SK-N-SH treated with all-trans-retinoic acid at 6 μM for 48 hours (cell line): ENCODE results near the gene ZFYVE21.

Experiments used
- ATAC-seq: fragments of 200-7000 bp; cut with Tn5 transposase; 3 replicates; pipeline ENCODE4 v1.9.1; 2020; ENCODE audit warnings: mild to moderate bottlenecking, moderate library complexity
- ARNTL ChIP-seq: fragments of 450-650 bp; formaldehyde crosslinking; IDR thresholded peaks from 2 replicates; pipeline ENCODE4 v1.5.0; 2020; ENCODE audit warnings: low read depth, mild to moderate bottlenecking, moderate library complexity, borderline replicate concordance
- CSDC2 ChIP-seq: fragments of 250-450 bp; sonication (Bioruptor Pico); IDR thresholded peaks from 2 replicates; pipeline ENCODE4 v1.5.0; 2020; ENCODE audit warnings: mild to moderate bottlenecking, moderate library complexity
- ESRRG ChIP-seq: fragments of 250-450 bp; sonication (Bioruptor Pico); IDR thresholded peaks from 2 replicates; pipeline ENCODE4 v1.6.1; 2021; ENCODE audit warnings: mild to moderate bottlenecking
- GLIS3 ChIP-seq: fragments of 250-450 bp; sonication (Bioruptor Pico); IDR thresholded peaks from 2 replicates; pipeline ENCODE4 v1.5.0; 2020; ENCODE audit warnings: mild to moderate bottlenecking, moderate library complexity
- ISL1 ChIP-seq: fragments of 250-450 bp; sonication (Bioruptor Pico); IDR thresholded peaks from 2 replicates; pipeline ENCODE4 v2.1.2; 2022; ENCODE audit warnings: mild to moderate bottlenecking, moderate library complexity
- OSR1 ChIP-seq: fragments of 250-450 bp; sonication (Bioruptor Pico); IDR thresholded peaks from 2 replicates; pipeline ENCODE4 v1.8.0; 2022; ENCODE audit warnings: moderate library complexity, mild to moderate bottlenecking, inconsistent platforms
- PPARA ChIP-seq: fragments of 250-450 bp; sonication (Bioruptor Pico); IDR thresholded peaks from 2 replicates; pipeline ENCODE4 v1.5.0; 2020; ENCODE audit warnings: mild to moderate bottlenecking, borderline replicate concordance
- RARB ChIP-seq: fragments of 250-450 bp; sonication (Bioruptor Pico); IDR thresholded peaks from 2 replicates; pipeline ENCODE4 v1.8.0; 2021; ENCODE audit warnings: mild to moderate bottlenecking, moderate library complexity
- SNAI2 ChIP-seq: fragments of 250-450 bp; sonication (Bioruptor Pico); IDR thresholded peaks from 2 replicates; pipeline ENCODE4 v1.5.0; 2020; ENCODE audit warnings: mild to moderate bottlenecking, moderate library complexity
- TCF4 ChIP-seq: fragments of 250-450 bp; sonication (Bioruptor Pico); IDR thresholded peaks from 2 replicates; pipeline ENCODE4 v1.8.0; 2021; ENCODE audit warnings: mild to moderate bottlenecking, moderate library complexity, borderline replicate concordance
- TOX ChIP-seq: fragments of 250-450 bp; sonication (Bioruptor Pico); IDR thresholded peaks from 2 replicates; pipeline ENCODE4 v1.8.0; 2021; ENCODE audit warnings: mild to moderate bottlenecking, moderate library complexity, borderline replicate concordance
- ZC3H10 ChIP-seq: fragments of 250-450 bp; sonication (Bioruptor Pico); IDR thresholded peaks from 2 replicates; pipeline ENCODE4 v1.5.1; 2021; ENCODE audit warnings: mild to moderate bottlenecking, moderate library complexity
- ZFP3 ChIP-seq: fragments of 250-450 bp; sonication (Bioruptor Pico); IDR thresholded peaks from 2 replicates; pipeline ENCODE4 v1.5.0; 2020; ENCODE audit warnings: mild to moderate bottlenecking, moderate library complexity
- ZFP30 ChIP-seq: fragments of 450-650 bp; formaldehyde crosslinking; IDR thresholded peaks from 2 replicates; pipeline ENCODE4 v1.5.0; 2022; ENCODE audit warnings: mild to moderate bottlenecking, moderate library complexity
- ZNF565 ChIP-seq: fragments of 450-650 bp; formaldehyde crosslinking; conservative IDR thresholded peaks from 2 replicates; pipeline ENCODE4 v1.5.0; 2020; ENCODE audit warnings: low read depth, mild to moderate bottlenecking, moderate library complexity
- ZNF70 ChIP-seq: fragments of 450-650 bp; formaldehyde crosslinking; IDR thresholded peaks from 2 replicates; pipeline ENCODE4 v1.5.0; 2020; ENCODE audit warnings: mild to moderate bottlenecking, moderate library complexity
- ZNF8 ChIP-seq: fragments of 450-650 bp; formaldehyde crosslinking; IDR thresholded peaks from 2 replicates; pipeline ENCODE4 v1.5.0; 2020; ENCODE audit warnings: mild to moderate bottlenecking, moderate library complexity
- TF ChIP-seq, protein P1 (sequence below): fragments of 250-450 bp; sonication (Bioruptor Pico); IDR thresholded peaks from 2 replicates; pipeline ENCODE4 v1.5.1; 2021; ENCODE audit warnings: mild to moderate bottlenecking, moderate library complexity
- TF ChIP-seq, protein P2 (sequence below): fragments of 250-450 bp; sonication (Bioruptor Pico); IDR thresholded peaks from 2 replicates; pipeline ENCODE4 v1.5.1; 2020; ENCODE audit warnings: low read depth, mild to moderate bottlenecking, moderate library complexity
- TF ChIP-seq, protein P3 (sequence below): fragments of 250-450 bp; sonication (Bioruptor Pico); IDR thresholded peaks from 2 replicates; pipeline ENCODE4 v1.8.0; 2021; ENCODE audit warnings: low read depth, mild to moderate bottlenecking, moderate library complexity, borderline replicate concordance
- TF ChIP-seq, protein P4 (sequence below): fragments of 250-450 bp; sonication (Bioruptor Pico); IDR thresholded peaks from 2 replicates; pipeline ENCODE4 v1.5.0; 2020; ENCODE audit warnings: mild to moderate bottlenecking, moderate library complexity
- TF ChIP-seq, protein P5 (sequence below): fragments of 250-450 bp; sonication (Bioruptor Pico); IDR thresholded peaks from 2 replicates; pipeline ENCODE4 v1.8.0; 2020; ENCODE audit warnings: mild to moderate bottlenecking, moderate library complexity, borderline replicate concordance

Gene ZFYVE21

DNA sequence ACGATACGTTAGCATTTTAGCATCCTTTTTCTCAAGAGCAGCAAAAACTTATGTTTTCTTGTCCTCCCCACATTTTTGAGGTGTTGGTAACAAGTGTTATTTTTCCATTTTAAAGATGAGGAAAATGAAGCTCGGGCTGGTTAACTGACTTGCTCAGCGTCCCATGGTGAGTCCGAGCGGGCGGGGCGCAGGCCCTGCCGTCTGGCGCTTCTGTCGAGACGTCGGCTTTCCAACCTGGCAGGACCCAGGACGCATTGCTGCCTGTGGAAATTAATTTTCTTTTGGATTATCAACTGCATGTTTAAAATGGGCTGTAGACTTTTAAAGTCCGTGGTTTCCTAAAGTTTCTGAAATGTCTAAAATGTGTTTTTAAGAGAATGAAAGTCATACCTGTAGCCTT lies 30.7 kb upstream of the ZFYVE21 start:
- no peak for ATAC-seq
- no peak for TF ChIP-seq ZC3H10 (CRISPR knock-in tag)
- TF ChIP-seq, protein P1, sequence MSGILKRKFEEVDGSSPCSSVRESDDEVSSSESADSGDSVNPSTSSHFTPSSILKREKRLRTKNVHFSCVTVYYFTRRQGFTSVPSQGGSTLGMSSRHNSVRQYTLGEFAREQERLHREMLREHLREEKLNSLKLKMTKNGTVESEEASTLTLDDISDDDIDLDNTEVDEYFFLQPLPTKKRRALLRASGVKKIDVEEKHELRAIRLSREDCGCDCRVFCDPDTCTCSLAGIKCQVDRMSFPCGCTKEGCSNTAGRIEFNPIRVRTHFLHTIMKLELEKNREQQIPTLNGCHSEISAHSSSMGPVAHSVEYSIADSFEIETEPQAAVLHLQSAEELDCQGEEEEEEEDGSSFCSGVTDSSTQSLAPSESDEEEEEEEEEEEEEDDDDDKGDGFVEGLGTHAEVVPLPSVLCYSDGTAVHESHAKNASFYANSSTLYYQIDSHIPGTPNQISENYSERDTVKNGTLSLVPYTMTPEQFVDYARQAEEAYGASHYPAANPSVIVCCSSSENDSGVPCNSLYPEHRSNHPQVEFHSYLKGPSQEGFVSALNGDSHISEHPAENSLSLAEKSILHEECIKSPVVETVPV (CRISPR knock-in tag): no peak
- TF ChIP-seq ESRRG (CRISPR knock-in tag): no peak
- TF ChIP-seq SNAI2 (CRISPR knock-in tag): no peak
- TF ChIP-seq ARNTL (CRISPR knock-in tag): no peak
- TF ChIP-seq OSR1 (CRISPR knock-in tag): no peak
- TF ChIP-seq ZNF70 (CRISPR knock-in tag): no peak
- no peak for TF ChIP-seq TCF4 (CRISPR knock-in tag)
- TF ChIP-seq ZFP3 (CRISPR knock-in tag): no peak
- no peak for TF ChIP-seq PPARA (CRISPR knock-in tag)
- no peak for TF ChIP-seq ISL1 (CRISPR knock-in tag)
- no peak for TF ChIP-seq ZFP30 (CRISPR knock-in tag)
- no peak for TF ChIP-seq TOX (CRISPR knock-in tag)
- TF ChIP-seq ZNF8 (CRISPR knock-in tag): no peak
- TF ChIP-seq, protein P2, sequence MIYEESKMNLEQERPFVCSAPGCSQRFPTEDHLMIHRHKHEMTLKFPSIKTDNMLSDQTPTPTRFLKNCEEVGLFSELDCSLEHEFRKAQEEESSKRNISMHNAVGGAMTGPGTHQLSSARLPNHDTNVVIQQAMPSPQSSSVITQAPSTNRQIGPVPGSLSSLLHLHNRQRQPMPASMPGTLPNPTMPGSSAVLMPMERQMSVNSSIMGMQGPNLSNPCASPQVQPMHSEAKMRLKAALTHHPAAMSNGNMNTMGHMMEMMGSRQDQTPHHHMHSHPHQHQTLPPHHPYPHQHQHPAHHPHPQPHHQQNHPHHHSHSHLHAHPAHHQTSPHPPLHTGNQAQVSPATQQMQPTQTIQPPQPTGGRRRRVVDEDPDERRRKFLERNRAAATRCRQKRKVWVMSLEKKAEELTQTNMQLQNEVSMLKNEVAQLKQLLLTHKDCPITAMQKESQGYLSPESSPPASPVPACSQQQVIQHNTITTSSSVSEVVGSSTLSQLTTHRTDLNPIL (CRISPR knock-in tag): no peak
- TF ChIP-seq RARB (CRISPR knock-in tag): no peak
- TF ChIP-seq CSDC2 (CRISPR knock-in tag): no peak
- no peak for TF ChIP-seq GLIS3

DNA sequence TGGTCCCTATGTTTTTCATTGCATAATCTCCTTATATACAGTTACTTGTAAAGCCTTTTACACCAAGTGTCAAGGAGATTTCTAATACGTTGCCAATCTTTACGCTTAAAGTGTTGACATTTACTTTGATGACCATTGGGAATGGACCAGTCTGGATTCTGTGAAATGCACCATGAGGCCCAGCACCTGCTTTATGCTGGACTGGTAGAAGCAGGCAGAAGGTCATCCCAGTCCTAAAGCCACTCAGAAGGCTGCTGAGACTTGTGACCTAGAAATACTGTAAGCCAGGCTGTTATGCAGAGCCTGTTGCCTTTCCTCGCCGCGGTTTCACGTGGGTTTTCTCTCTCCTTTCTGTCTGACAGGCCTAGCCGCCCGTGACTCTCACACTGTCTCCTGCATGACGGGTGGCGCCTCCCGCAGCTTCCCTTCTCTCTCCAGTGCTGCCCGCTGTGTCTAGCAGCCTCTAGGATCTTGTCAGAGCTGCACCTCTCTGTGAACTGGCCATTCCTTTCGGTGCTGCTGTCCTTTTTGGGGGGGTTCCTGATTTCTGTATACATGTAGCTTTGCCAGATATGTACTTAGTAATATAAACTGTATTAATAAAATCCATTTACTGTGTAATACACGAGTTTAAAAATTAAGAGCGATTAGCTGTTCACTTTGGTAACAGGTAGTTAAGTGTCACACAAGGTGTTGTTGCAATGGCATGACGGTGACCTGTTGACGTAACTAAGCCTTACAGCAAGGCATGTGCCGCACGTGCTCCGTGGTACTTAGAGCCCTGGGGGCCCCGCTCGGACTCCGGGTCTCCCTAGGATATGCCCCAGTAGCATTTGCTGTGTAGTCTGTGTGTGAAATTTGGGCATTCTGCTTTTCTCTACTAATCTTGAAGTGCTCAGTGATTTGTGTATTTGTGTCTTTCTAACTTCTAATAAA lies 30.1 kb upstream of the ZFYVE21 start:
- TF ChIP-seq RARB (CRISPR knock-in tag): no peak

DNA sequence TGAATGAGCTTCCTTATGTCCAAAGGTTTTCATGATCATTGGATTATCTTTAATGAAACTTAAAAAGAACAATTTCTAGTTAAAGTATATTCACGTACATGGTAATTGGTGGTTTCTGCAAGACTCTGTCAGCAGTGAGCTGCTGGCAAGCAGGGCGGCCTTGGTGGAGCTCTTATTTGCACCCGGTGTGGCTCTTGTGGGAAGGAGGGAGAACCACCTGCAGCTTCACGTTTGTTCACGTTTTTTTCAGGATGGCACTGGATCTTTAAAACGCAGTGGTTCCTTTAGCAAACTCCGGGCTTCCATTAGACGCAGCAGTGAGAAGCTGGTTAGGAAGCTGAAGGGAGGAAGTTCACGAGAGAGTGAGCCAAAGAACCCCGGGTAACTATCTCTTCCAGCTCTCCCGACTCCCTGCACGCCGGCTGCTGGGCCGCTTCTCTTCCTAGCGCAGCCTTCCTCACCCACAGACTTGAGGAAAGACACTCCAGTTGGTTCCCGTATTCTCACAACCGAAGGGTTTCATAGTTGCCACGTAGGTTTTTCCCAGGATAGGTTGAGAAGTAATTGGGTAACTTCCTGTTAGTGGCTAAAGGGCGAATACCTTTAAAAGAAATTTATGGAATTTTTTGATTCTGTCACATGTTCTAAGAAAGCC lies 28.7 kb upstream of the ZFYVE21 start:
- no peak for ATAC-seq
- TF ChIP-seq ZFP3 (CRISPR knock-in tag): no peak

More for the DNA sequence above, 30.1 kb upstream of the ZFYVE21 start:
- no peak for ATAC-seq

DNA sequence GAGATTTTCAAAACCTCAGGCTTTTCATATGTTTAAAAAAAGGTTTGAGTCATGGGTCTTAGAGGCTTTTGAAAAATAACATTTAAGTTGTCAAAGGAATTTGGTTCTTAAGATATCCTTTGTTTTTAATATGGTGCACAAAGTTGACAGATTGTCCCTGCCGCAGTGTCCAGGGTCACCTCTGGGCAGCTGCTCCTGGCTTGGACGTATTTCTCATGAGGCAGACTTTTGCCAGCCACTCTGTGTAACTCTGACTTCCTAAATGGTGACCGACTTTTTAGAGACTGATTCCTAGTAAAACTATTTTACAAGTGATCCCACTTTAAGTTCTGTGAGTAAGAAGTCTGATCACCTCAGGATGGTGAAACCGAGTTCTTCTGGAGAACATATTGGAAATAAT lies 27.9 kb upstream of the ZFYVE21 start:
- ATAC-seq: no peak
- TF ChIP-seq, protein P3, sequence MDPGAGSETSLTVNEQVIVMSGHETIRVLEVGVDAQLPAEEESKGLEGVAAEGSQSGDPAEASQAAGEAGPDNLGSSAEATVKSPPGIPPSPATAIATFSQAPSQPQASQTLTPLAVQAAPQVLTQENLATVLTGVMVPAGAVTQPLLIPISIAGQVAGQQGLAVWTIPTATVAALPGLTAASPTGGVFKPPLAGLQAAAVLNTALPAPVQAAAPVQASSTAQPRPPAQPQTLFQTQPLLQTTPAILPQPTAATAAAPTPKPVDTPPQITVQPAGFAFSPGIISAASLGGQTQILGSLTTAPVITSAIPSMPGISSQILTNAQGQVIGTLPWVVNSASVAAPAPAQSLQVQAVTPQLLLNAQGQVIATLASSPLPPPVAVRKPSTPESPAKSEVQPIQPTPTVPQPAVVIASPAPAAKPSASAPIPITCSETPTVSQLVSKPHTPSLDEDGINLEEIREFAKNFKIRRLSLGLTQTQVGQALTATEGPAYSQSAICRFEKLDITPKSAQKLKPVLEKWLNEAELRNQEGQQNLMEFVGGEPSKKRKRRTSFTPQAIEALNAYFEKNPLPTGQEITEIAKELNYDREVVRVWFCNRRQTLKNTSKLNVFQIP (CRISPR knock-in tag): no peak
- TF ChIP-seq PPARA (CRISPR knock-in tag) (no peak), TOX (CRISPR knock-in tag) (no peak), TCF4 (CRISPR knock-in tag) (no peak), RARB (CRISPR knock-in tag) (no peak), ZNF70 (CRISPR knock-in tag) (no peak), OSR1 (CRISPR knock-in tag) (no peak), ZNF8 (CRISPR knock-in tag) (no peak), CSDC2 (CRISPR knock-in tag) (no peak), ZC3H10 (CRISPR knock-in tag) (no peak), ZFP3 (CRISPR knock-in tag) (no peak), ISL1 (CRISPR knock-in tag) (no peak), ZFP30 (CRISPR knock-in tag) (no peak), SNAI2 (CRISPR knock-in tag) (no peak), ZNF565 (CRISPR knock-in tag) (no peak), GLIS3 (no peak)
- TF ChIP-seq, protein P4, sequence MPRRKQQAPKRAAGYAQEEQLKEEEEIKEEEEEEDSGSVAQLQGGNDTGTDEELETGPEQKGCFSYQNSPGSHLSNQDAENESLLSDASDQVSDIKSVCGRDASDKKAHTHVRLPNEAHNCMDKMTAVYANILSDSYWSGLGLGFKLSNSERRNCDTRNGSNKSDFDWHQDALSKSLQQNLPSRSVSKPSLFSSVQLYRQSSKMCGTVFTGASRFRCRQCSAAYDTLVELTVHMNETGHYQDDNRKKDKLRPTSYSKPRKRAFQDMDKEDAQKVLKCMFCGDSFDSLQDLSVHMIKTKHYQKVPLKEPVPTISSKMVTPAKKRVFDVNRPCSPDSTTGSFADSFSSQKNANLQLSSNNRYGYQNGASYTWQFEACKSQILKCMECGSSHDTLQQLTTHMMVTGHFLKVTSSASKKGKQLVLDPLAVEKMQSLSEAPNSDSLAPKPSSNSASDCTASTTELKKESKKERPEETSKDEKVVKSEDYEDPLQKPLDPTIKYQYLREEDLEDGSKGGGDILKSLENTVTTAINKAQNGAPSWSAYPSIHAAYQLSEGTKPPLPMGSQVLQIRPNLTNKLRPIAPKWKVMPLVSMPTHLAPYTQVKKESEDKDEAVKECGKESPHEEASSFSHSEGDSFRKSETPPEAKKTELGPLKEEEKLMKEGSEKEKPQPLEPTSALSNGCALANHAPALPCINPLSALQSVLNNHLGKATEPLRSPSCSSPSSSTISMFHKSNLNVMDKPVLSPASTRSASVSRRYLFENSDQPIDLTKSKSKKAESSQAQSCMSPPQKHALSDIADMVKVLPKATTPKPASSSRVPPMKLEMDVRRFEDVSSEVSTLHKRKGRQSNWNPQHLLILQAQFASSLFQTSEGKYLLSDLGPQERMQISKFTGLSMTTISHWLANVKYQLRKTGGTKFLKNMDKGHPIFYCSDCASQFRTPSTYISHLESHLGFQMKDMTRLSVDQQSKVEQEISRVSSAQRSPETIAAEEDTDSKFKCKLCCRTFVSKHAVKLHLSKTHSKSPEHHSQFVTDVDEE (CRISPR knock-in tag): no peak
- TF ChIP-seq, protein P5, sequence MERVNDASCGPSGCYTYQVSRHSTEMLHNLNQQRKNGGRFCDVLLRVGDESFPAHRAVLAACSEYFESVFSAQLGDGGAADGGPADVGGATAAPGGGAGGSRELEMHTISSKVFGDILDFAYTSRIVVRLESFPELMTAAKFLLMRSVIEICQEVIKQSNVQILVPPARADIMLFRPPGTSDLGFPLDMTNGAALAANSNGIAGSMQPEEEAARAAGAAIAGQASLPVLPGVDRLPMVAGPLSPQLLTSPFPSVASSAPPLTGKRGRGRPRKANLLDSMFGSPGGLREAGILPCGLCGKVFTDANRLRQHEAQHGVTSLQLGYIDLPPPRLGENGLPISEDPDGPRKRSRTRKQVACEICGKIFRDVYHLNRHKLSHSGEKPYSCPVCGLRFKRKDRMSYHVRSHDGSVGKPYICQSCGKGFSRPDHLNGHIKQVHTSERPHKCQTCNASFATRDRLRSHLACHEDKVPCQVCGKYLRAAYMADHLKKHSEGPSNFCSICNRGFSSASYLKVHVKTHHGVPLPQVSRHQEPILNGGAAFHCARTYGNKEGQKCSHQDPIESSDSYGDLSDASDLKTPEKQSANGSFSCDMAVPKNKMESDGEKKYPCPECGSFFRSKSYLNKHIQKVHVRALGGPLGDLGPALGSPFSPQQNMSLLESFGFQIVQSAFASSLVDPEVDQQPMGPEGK (CRISPR knock-in tag): no peak
- TF ChIP-seq, protein P1 (CRISPR knock-in tag): no peak
